ENCODE results near the gene SCRN2.

GRCh38 chr17:47867813-47868533 lies 26.9 kb upstream of the SCRN2 start:
- TF ChIP-seq ARNTL (CRISPR knock-in tag; IDR thresholded peaks at IDR 0.05; ENCODE audit: borderline replicate concordance, low read depth) (no peak), ZNF70 (CRISPR knock-in tag; IDR thresholded peaks at IDR 0.05) (no peak), PPARA (CRISPR knock-in tag; IDR thresholded peaks at IDR 0.05; ENCODE audit: borderline replicate concordance) (no peak), ZNF565 (CRISPR knock-in tag; conservative IDR thresholded peaks at IDR 0.05; ENCODE audit: low read depth) (no peak), ISL1 (CRISPR knock-in tag; IDR thresholded peaks at IDR 0.05) (no peak)

Data from SK-N-SH treated with all-trans-retinoic acid at 6 μM for 48 hours (cell line).